Activated T-cell treated with anti-CD3 and anti-CD28 coated beads for 4 hours (primary cell): Measurements from ENCODE around the gene PLXNA2.

ENCODE experiments used
- DNase-seq: peaks from one replicate; pipeline ENCODE4 v3.0.0-alpha.2; 2020

Gene PLXNA2

DNA sequence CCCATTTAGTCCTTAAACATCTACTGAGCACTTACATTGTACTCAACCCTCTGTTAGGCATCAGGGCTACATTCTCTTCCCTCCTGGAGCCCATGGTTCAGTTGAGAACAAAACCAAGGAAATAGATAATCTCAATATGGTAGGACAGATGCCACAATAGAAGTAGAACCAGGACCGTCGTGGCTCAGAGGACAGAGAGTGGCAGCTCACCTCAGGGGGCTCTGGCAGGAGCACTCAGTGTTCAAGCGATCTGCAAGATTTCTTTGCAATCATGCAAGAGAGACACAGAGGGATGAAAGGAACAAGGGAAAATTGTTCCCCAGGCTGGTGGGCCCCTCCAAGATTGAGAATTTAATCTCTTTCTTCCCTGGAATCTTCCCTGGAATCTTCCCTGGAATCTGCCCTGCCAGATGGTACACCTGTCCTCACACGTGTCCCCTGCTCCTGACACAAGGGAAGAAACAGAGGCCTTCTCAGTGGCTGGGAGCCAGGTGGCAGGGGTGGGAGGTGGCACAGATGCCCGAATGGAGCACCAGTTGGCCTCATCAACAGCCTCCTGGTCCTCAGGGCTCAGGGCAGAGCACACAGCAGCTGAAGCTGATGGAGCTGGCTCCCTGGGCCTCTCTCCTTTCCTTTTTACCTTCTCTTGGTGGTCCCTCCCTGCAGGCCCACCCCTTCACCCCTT, 135.4 kb downstream of the PLXNA2 start:
- DNase-seq, result no peak

DNA sequence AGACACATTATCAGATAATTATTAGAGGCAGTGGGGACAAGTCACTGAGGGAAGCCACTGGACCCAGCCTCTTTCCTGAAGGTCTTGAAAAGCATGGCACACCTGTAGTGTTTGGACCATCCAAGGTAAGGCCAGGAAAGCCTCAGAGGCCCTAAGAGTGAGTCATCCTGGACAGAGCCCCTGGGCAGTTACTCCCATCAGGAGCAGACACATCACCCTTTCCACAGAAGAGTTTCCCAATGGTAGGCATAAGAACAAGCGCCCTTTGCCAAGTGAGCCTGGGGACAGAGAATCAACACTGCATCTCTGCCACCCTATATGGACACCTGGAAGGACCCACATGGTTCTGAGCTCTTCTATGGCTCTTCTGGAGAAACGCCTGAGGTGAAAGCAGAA, 136.0 kb downstream of the PLXNA2 start:
- DNase-seq, result no peak

GRCh38 chr1:208107425-208108212, 136.6 kb downstream of the PLXNA2 start:
- DNase-seq, result no peak

GRCh38 chr1:208106218-208106617, 138.0 kb downstream of the PLXNA2 start:
- DNase-seq, result no peak

GRCh38 chr1:208105756-208106155, 138.4 kb downstream of the PLXNA2 start:
- DNase-seq, result no peak

DNA sequence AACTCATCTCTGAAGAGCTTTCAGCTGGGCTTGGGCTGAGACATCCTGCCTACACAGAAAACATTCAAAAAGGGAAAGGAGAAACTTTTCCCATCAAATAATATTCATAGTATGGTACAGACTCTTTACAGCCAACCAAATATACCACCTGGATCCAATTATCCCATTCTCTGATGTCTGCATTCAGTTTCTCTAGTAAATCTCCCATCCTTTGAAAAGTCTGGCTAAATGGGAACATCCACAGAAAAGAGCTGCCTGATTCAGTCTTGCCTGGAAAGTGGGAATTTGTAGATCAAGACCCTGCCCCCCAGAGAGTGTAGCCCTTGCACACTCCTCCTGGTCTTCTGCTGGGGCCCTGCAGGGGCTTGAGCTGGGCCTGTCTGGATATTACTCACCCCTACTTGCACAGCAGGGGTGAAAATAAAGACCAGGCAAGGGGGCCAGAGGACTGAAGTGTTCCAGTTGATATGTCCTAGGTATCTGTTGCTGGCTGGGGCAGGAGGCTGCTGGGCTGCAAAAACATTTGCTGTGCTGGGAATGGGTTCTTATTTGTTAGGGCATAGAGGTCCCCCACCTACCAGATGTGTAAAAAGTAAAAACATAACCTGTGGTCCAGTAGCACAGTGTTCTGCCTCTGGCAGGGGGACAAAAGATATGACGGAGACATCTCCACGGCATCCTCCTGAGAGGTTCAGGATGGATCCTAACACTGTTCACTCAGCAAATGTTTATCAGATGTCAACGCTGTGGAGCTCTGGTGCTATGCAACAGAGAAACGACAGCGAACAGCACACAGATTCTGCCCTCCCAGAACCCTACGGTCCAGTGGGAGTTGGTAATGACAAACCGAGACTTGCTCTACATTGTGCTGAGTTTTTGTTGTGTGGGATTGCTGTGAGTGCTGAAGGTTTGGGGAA, 140.3 kb downstream of the PLXNA2 start:
- no peak for DNase-seq

GRCh38 chr1:208101661-208102431, 142.3 kb downstream of the PLXNA2 start:
- DNase-seq, result no peak

GRCh38 chr1:208100906-208101305, 143.3 kb downstream of the PLXNA2 start:
- DNase-seq, result no peak

GRCh38 chr1:208100106-208100505, 144.1 kb downstream of the PLXNA2 start:
- no peak for DNase-seq

DNA sequence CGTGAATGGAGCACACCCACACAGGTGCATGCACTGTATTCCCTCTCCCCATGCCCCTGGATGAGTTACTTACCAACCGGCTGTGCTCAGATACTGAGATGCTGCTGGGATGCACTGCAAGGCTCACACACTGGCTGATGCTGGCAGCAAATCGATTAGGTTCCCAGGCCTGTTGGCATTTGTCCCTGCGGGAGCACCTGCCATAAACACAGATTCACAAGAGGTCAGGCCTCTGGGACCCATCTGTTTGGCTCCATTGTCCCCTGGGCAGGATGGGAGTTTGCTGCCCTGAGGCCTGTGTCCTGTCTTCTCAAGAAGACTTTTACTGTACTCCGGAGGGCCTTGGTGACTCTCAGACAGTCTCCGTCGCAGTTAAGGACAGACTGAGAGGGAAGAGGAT, 145.4 kb downstream of the PLXNA2 start:
- no peak for DNase-seq

DNA sequence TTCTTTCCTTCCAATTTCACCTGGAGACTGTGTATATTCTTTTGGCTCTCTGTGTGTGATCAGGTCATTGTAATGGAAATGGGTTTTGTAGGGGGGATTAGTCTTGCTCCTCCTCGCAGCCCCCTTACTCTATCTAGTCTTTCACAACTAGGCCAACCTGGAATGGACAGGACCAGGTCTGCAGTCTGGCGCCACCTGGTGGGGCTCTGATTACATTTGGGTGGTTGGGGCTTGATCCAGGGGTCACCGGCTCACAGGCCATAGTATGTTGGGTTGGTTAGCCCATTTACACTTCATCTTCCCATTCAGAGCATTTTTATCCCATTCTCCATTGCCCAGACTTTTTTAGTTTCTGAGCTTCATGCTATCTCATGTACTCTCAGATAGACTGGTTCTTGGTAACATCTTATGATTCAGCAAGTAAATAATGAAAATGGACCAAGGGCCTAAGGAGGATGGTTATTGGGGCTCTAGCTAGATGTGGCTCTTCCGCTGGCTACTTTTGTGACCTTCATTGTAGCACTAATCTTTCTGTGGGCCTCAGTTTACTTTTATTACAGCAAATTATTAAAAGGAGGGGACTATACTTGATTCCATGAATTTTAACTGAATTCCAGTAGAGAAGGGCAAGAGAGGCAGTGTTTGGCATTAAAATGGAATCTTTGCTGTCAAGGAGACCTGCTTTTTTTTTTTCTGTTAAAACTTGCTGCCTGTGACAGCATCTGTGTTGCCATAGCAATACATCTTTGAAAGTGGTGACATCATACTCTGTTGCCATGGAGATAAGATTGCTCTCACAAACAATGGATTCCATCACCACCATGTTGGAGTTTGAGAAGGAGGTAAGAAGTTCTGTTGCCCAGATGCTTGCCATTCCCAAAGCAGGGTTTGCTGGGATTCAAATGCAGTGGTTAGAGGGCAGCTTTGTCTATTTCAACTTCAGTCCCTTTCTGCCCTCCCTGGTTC, 150.1 kb downstream of the PLXNA2 start:
- DNase-seq, result peak; percentile 32

GRCh38 chr1:208093046-208093445, 151.1 kb downstream of the PLXNA2 start:
- DNase-seq, result no peak

GRCh38 chr1:208090388-208091301, 153.5 kb downstream of the PLXNA2 start:
- no peak for DNase-seq

DNA sequence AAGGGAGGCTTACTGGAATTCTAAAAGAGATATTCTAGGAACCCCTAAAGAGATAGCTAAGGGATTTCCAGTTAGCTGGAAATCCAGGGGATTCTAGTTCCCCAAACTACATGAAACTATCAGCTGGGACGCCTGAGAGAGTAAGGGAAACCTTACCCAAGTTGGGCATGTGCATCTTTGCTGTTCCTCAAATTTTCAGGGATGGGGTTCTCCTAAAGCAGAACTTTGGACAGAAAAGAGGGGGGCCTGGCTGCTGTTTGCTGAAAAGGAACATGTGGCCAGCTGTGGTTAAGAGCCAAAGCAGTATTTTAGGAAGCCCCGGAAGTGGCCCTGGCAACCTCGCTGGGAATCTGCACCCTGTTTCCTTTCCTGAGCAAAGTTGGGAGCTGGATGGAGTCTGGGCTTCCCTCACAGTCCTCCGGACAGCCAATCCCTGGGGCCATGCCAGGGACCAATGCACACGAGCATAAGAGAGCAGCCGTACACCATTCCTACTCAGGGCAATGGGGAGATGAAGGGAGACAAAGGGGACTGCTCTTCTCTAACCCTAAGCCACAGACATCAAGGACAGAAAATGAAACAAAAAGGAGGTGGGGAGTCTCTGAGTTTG, 154.3 kb downstream of the PLXNA2 start:
- no peak for DNase-seq

DNA sequence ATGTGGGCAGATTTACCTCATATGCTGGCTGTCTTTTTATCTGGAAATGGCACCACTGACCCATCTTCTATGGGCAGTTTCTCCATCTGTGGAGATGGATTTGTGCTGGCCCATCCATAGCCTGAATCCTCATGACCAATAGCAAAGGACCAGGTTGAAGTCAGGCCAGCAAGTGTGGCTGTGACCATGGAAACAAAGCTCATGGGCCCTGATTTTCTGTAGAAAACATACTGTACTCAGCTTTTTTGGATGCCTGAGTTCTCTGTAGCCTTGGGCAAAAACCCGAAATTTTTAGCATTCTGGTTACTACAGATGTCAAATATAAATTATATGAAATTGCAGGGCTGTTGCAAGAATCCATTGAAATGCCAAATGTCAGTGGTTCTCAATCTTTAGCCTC, 155.0 kb downstream of the PLXNA2 start:
- no peak for DNase-seq

- DNase-seq, result no peak
Observed at GRCh38 chr1:208088319-208088718, 155.9 kb downstream of the PLXNA2 start.

GRCh38 chr1:208085655-208086515, 158.3 kb downstream of the PLXNA2 start:
- DNase-seq, result no peak

- DNase-seq, result no peak
Observed at GRCh38 chr1:208084764-208085163, 159.4 kb downstream of the PLXNA2 start.

GRCh38 chr1:208084220-208084619, 160.0 kb downstream of the PLXNA2 start:
- no peak for DNase-seq
